H1 (cell line): ENCODE measurements around the gene HMGB3. TPM values are rescaled to one million over a fixed set of nuclear protein-coding genes. Genes with fewer than 3 reads are reported as not detected.

Experiments
- CTCF ChIA-PET: fragments of 300-600 bp; sonication (Branson Sonifier 250); formaldehyde crosslinking; loops from one replicate; lab custom pipeline; 2021; ENCODE audit not compliant: partially characterized antibody; lab: Charles Lee
- POLR2A ChIA-PET: fragments of 300-600 bp; sonication (Branson Sonifier 250); formaldehyde crosslinking; loops from one replicate; lab custom pipeline; 2021; ENCODE audit warnings: inconsistent platforms; ENCODE audit not compliant: partially characterized antibody; lab: Charles Lee
- DNase-seq, 2 experiments: peaks; one replicate each; pipeline versions ENCODE4 v3.0.0 to v3.0.0-alpha.2; 2010 to 2022; ENCODE audit warnings: low spot score in 2 of 2, low read depth in 1 of 2, mixed read lengths in 1 of 2
- FAIRE-seq: peaks from 2 replicates; lab custom pipeline; 2011; peaks lifted over from hg19 to GRCh38; lab: Jason Lieb, UNC
- H2AFZ ChIP-seq: 2 replicates; pipeline ENCODE4 v1.8.1; 2012; ENCODE audit warnings: low read length, inconsistent platforms
- H2AK5ac ChIP-seq: 2 replicates; pipeline ENCODE4 v1.6.1; 2013; ENCODE audit warnings: low read depth, low read length
- H2BK120ac ChIP-seq: replicated peaks from 2 replicates; pipeline ENCODE3; 2013; ENCODE audit warnings: low read depth, low read length, inconsistent platforms
- H2BK12ac ChIP-seq: 2 replicates; pipeline ENCODE4 v1.6.1; 2013; ENCODE audit warnings: low read depth, low read length
- H2BK15ac ChIP-seq: 2 replicates; pipeline ENCODE4 v1.6.1; 2013; ENCODE audit warnings: low read length
- H2BK20ac ChIP-seq: 2 replicates; pipeline ENCODE4 v1.6.1; 2013; ENCODE audit warnings: low read length
- H2BK5ac ChIP-seq: 2 replicates; pipeline ENCODE4 v1.6.1; 2013; ENCODE audit warnings: low read depth, low read length
- H3K14ac ChIP-seq: 2 replicates; pipeline ENCODE4 v1.6.1; 2013; ENCODE audit warnings: inconsistent platforms; ENCODE audit not compliant: insufficient read length
- H3K18ac ChIP-seq: 2 replicates; pipeline ENCODE4 v1.6.1; 2013; ENCODE audit warnings: low read length; ENCODE audit errors: extremely low read depth
- H3K23ac ChIP-seq: 2 replicates; pipeline ENCODE4 v1.6.1; 2013; ENCODE audit warnings: inconsistent platforms; ENCODE audit not compliant: insufficient read length
- H3K23me2 ChIP-seq: 2 replicates; pipeline ENCODE4 v1.6.1; 2013; ENCODE audit warnings: low read depth, low read length
- H3K27ac ChIP-seq: 2 replicates; pipeline ENCODE4 v1.6.1; 2011; ENCODE audit warnings: low read depth, low read length, inconsistent platforms
- H3K27me3 ChIP-seq, 4 experiments: replicated peaks in 1 of 4; 1 replicate in 1 of 4; 2 replicates in 3 of 4; pipeline versions ENCODE4 v1.6.1 to v1.8.1; 2011 to 2013; ENCODE audit warnings: low read length in 3 of 4, mild to moderate bottlenecking in 3 of 4, inconsistent platforms in 2 of 4, mixed read lengths in 2 of 4, moderate library complexity in 1 of 4; ENCODE audit not compliant: control insufficient read depth in 3 of 4, insufficient read depth in 3 of 4; ENCODE audit errors: extremely low read depth in 1 of 4
- H3K36me3 ChIP-seq, 4 experiments: 2 replicates each; pipeline versions ENCODE4 v1.6.1 to v1.8.1; 2011 to 2013; ENCODE audit warnings: mild to moderate bottlenecking in 4 of 4, low read length in 3 of 4, moderate library complexity in 2 of 4, control low read depth in 1 of 4, inconsistent platforms in 1 of 4; ENCODE audit not compliant: insufficient read depth in 4 of 4, control insufficient read depth in 2 of 4
- H3K4ac ChIP-seq: replicated peaks from 2 replicates; pipeline ENCODE3; 2013; ENCODE audit warnings: low read length, low read depth, mixed read lengths, inconsistent platforms; ENCODE audit not compliant: insufficient read length
- H3K4me1 ChIP-seq, 4 experiments: replicated peaks in 1 of 4; 1 replicate in 1 of 4; 2 replicates in 3 of 4; pipeline versions ENCODE4 v1.6.1 to v1.8.1; 2011 to 2013; ENCODE audit warnings: low read length in 3 of 4, inconsistent platforms in 2 of 4, mixed read lengths in 1 of 4; ENCODE audit not compliant: insufficient read depth in 4 of 4, control insufficient read depth in 3 of 4
- H3K4me2 ChIP-seq, 2 experiments: 2 replicates each; pipeline versions ENCODE4 v1.6.1 to v1.8.1; 2011 to 2013; ENCODE audit warnings: low read depth in 2 of 2, low read length in 2 of 2, control low read depth in 1 of 2, inconsistent platforms in 1 of 2, mild to moderate bottlenecking in 1 of 2; ENCODE audit not compliant: insufficient read depth in 1 of 2
- H3K4me3 ChIP-seq, 4 experiments: fragments of 200-600, 300-600 bp in 1 of 4; sonication (generic), shearing (Covaris generic), sonication (Bioruptor Twin) in 1 of 4; 2 replicates each; pipeline versions ENCODE4 v1.5.1 to v1.8.1; 2011 to 2016; ENCODE audit warnings: low read length in 4 of 4, low read depth in 3 of 4, control low read depth in 2 of 4, inconsistent platforms in 2 of 4, mild to moderate bottlenecking in 2 of 4, mixed read lengths in 1 of 4, moderate library complexity in 1 of 4; ENCODE audit not compliant: insufficient read depth in 2 of 4; ENCODE audit errors: extremely low read depth in 1 of 4
- H3K56ac ChIP-seq: replicated peaks from 2 replicates; pipeline ENCODE3; 2013; ENCODE audit warnings: low read depth, mild to moderate bottlenecking, mixed read lengths, low read length, inconsistent platforms; ENCODE audit not compliant: insufficient read length
- H3K79me1 ChIP-seq: 2 replicates; pipeline ENCODE4 v1.6.1; 2013; ENCODE audit warnings: low read depth, low read length, control low read depth
- H3K79me2 ChIP-seq, 2 experiments: 2 replicates each; pipeline versions ENCODE4 v1.6.1 to v1.8.1; 2012 to 2013; ENCODE audit warnings: low read length in 2 of 2, mild to moderate bottlenecking in 2 of 2, inconsistent platforms in 1 of 2; ENCODE audit not compliant: insufficient read depth in 2 of 2, control insufficient read depth in 1 of 2
- H3K9ac ChIP-seq, 4 experiments: replicated peaks in 1 of 4; 1 replicate in 1 of 4; 2 replicates in 3 of 4; pipeline versions ENCODE4 v1.6.1 to v1.8.1; 2011 to 2013; ENCODE audit warnings: low read depth in 3 of 4, low read length in 3 of 4, control low read depth in 2 of 4, mild to moderate bottlenecking in 2 of 4, moderate library complexity in 2 of 4, inconsistent platforms in 1 of 4; ENCODE audit errors: extremely low read depth in 1 of 4
- H3K9me3 ChIP-seq, 2 experiments: 2 replicates each; pipeline versions ENCODE4 v1.6.1 to v1.8.1; 2012 to 2013; ENCODE audit warnings: mild to moderate bottlenecking in 2 of 2, moderate library complexity in 2 of 2, control low read depth in 1 of 2, inconsistent platforms in 1 of 2, low read depth in 1 of 2, low read length in 1 of 2, mixed read lengths in 1 of 2; ENCODE audit not compliant: insufficient read depth in 2 of 2
- H4K20me1 ChIP-seq, 2 experiments: replicated peaks in 1 of 2; 2 replicates each; pipeline versions ENCODE3 to v1.8.1; 2011 to 2013; ENCODE audit warnings: inconsistent platforms in 2 of 2, low read length in 2 of 2, mild to moderate bottlenecking in 1 of 2; ENCODE audit not compliant: insufficient read depth in 2 of 2, control insufficient read depth in 1 of 2
- H4K5ac ChIP-seq: 2 replicates; pipeline ENCODE4 v1.6.1; 2013; ENCODE audit warnings: low read length, low read depth, mixed read lengths, inconsistent platforms; ENCODE audit not compliant: insufficient read length
- H4K8ac ChIP-seq: 2 replicates; pipeline ENCODE4 v1.8.0; 2013; ENCODE audit warnings: mild to moderate bottlenecking, moderate library complexity, low read length, inconsistent platforms; ENCODE audit not compliant: insufficient read depth; ENCODE audit errors: extremely low read depth
- H4K91ac ChIP-seq: replicated peaks from 2 replicates; pipeline ENCODE3; 2013; ENCODE audit warnings: low read length, mixed read lengths, inconsistent platforms; ENCODE audit not compliant: insufficient read length
- CREB1 ChIP-seq: IDR thresholded peaks from 2 replicates; pipeline ENCODE4 v1.6.1; 2012; ENCODE audit warnings: inconsistent platforms
- EZH2 ChIP-seq: fragments of 200-600 bp; sonication (generic); IDR thresholded peaks from 2 replicates; pipeline ENCODE4 v1.7.1; 2012; ENCODE audit warnings: low read depth, mild to moderate bottlenecking, moderate library complexity, low read length, inconsistent platforms; ENCODE audit not compliant: severe bottlenecking
- GABPA ChIP-seq: IDR thresholded peaks from 2 replicates; pipeline ENCODE4 v1.6.1; 2011; ENCODE audit warnings: mild to moderate bottlenecking, low read length, moderate library complexity, borderline replicate concordance; ENCODE audit not compliant: insufficient read depth
- NRF1 ChIP-seq: IDR thresholded peaks from 2 replicates; pipeline ENCODE4 v1.6.1; 2011; ENCODE audit warnings: mild to moderate bottlenecking, low read depth, low read length, improper control_type of control experiment
- TBP ChIP-seq: IDR thresholded peaks from 2 replicates; pipeline ENCODE4 v1.6.1; 2011; ENCODE audit warnings: low read depth, low read length, improper control_type of control experiment
- WGBS, 2 experiments: shearing (Covaris generic) in 1 of 2; methylation state at CpG; one replicate each; pipeline versions ENCODE4 v1.1.6 to v1.1.7; 2013 to 2015; ENCODE audit warnings: low lambda C conversion rate in 2 of 2, mixed read lengths in 2 of 2, inconsistent platforms in 1 of 2, low coverage in 1 of 2, missing lambda C conversion rate in 1 of 2; ENCODE audit not compliant: insufficient replicate concordance in 2 of 2, insufficient coverage in 1 of 2, insufficient read length in 1 of 2; ENCODE audit errors: extremely low coverage in 1 of 2, missing lambda C conversion rate in 1 of 2; 5-methylcytosine and 5-hydroxymethylcytosine counted together
- polyA plus RNA-seq, 7 experiments: library from polyadenylated mRNA; depleted of rRNA in 3 of 7; stranded (reverse) in 5 of 7; unstranded in 2 of 7; fragments of >200 nt in 5 of 7; fragments of 200-250 nt in 2 of 7; gene quantifications; 1 replicate in 5 of 7; 2 replicates in 1 of 7; 4 replicates in 1 of 7; pipeline versions ENCODE4 v1.2.1 to v1.2.3, GENCODE V29; 2011 to 2013; ENCODE audit warnings: missing spikeins in 2 of 7, mixed read lengths in 2 of 7
- total RNA-seq: library from RNA; stranded (reverse); fragmentation: NEBNext Ultra II Directional; extraction: Animal tissue kit (Norgen Biotek cat#: 25700); gene quantifications from 2 replicates; pipeline ENCODE4 v1.2.1, GENCODE V29; 2021
- TF ChIP-seq, protein P1 (sequence below), 3 experiments: IDR thresholded peaks; 1 replicate in 2 of 3; 2 replicates in 1 of 3; pipeline versions ENCODE4 v1.5.1 to v1.6.1; 2011; ENCODE audit warnings: low read length in 3 of 3, mild to moderate bottlenecking in 3 of 3, inconsistent platforms in 2 of 3, low read depth in 1 of 3, moderate library complexity in 1 of 3; ENCODE audit not compliant: insufficient read depth in 1 of 3; ENCODE audit errors: control extremely low read depth in 1 of 3
- TF ChIP-seq, protein P2 (sequence below): IDR thresholded peaks from 2 replicates; pipeline ENCODE4 v1.6.1; 2012; ENCODE audit warnings: low read length, inconsistent platforms

Gene HMGB3
- total and polyA plus RNA-seq, 2 of the 8 experiments (the other 6 are each of a cell fraction or from before 2014, with no cell fraction given), result 55.8 to 346 TPM

DNA sequence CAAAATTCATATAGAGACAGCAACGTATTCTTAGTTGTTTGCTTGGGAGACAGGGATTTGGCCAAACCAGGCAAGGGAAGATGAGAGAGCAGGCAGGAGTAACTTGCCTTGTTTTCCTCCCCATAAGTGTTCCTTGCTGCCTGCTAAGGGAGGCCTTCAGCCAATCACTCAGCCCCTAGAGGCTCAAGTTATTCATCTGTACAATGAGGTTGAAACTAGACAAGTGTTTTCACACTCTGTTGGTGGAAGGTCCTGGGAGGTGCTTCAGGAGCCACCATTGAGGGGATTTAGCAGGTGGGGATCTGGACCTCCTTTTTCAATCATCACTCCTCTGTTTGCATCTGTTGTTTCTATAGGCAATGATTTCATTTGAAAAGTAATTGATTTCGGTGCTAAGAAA, 23.6 kb upstream of the HMGB3 start:
- Histone ChIP-seq H3K27ac (no peak overlapping the region), H3K9me3 (no peaks in the 10 kb centered on the region), H2BK12ac (no peak overlapping the region), H2AFZ (no peak overlapping the region), H3K9ac (no peak overlapping the region), H2AK5ac (no peak overlapping the region), H3K4me3 (no peak overlapping the region), H3K79me1 (no peaks in the 10 kb centered on the region), H3K4me1 (no peaks in the 10 kb centered on the region), H3K18ac (no peak overlapping the region), H4K8ac (no peak overlapping the region), H2BK5ac (no peak overlapping the region), H2BK20ac (no peak overlapping the region), H2BK15ac (no peak overlapping the region), H3K36me3 (no peaks in the 10 kb centered on the region), H3K27me3 (no peaks in the 10 kb centered on the region), H3K23ac (no peak overlapping the region), H3K23me2 (no peaks in the 10 kb centered on the region), H3K56ac (no peak overlapping the region), H4K91ac (no peak overlapping the region), H3K79me2 (no peaks in the 10 kb centered on the region), H3K4ac (no peak overlapping the region), H4K5ac (no peak overlapping the region), H3K14ac (no peak overlapping the region), H2BK120ac (no peak overlapping the region), H3K4me2 (no peak overlapping the region), H4K20me1 (no peaks in the 10 kb centered on the region)
- WGBS, 2 experiments, result 80% methylated on average over 1 of the region's 2 CpGs; no CpG with 5 or more reads in 1 of the 2 experiments
- CTCF ChIA-PET, result no interaction called here
- FAIRE-seq, result no peak
- POLR2A ChIA-PET, result no interaction called here
- DNase-seq, result no peak
- TF ChIP-seq GABPA (no peak), NRF1 (no peak), EZH2 (no peak), CREB1 (no peak), TBP (no peak)
- TF ChIP-seq, protein P1, sequence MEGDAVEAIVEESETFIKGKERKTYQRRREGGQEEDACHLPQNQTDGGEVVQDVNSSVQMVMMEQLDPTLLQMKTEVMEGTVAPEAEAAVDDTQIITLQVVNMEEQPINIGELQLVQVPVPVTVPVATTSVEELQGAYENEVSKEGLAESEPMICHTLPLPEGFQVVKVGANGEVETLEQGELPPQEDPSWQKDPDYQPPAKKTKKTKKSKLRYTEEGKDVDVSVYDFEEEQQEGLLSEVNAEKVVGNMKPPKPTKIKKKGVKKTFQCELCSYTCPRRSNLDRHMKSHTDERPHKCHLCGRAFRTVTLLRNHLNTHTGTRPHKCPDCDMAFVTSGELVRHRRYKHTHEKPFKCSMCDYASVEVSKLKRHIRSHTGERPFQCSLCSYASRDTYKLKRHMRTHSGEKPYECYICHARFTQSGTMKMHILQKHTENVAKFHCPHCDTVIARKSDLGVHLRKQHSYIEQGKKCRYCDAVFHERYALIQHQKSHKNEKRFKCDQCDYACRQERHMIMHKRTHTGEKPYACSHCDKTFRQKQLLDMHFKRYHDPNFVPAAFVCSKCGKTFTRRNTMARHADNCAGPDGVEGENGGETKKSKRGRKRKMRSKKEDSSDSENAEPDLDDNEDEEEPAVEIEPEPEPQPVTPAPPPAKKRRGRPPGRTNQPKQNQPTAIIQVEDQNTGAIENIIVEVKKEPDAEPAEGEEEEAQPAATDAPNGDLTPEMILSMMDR (IDR thresholded peaks at IDR 0.05; ENCODE audit: control extremely low read depth in 1 of 3, insufficient read depth in 1 of 3, low read depth in 1 of 3, low read length in 3 of 3), result no peak
- TF ChIP-seq, protein P2, sequence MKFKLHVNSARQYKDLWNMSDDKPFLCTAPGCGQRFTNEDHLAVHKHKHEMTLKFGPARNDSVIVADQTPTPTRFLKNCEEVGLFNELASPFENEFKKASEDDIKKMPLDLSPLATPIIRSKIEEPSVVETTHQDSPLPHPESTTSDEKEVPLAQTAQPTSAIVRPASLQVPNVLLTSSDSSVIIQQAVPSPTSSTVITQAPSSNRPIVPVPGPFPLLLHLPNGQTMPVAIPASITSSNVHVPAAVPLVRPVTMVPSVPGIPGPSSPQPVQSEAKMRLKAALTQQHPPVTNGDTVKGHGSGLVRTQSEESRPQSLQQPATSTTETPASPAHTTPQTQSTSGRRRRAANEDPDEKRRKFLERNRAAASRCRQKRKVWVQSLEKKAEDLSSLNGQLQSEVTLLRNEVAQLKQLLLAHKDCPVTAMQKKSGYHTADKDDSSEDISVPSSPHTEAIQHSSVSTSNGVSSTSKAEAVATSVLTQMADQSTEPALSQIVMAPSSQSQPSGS, result no peak
